Renal cortex interstitium (tissue), 11 donors: ENCODE data around the gene ATP6V0E2. TPM values are rescaled to one million over a fixed set of nuclear protein-coding genes. Genes with fewer than 3 reads are reported as not detected.

Experiments
- DNase-seq, 11 donors: peaks; one replicate each; pipeline ENCODE4 v3.0.0-alpha.2; 2013; ENCODE audit warnings: low read depth in 9 of 11, low spot score in 4 of 11; ENCODE audit errors: extremely low read depth in 1 of 11
- polyA plus RNA-seq, 3 donors: library from polyadenylated mRNA; unstranded; fragments of 120-200 nt; gene quantifications; one replicate each; pipeline ENCODE4 v1.2.1, GENCODE V29; 2013; ENCODE audit not compliant: insufficient read length in 3 of 3

The ATP6V0E2 gene
- polyA plus RNA-seq, 3 donors: 18.5 to 27.9 (median 27.2) TPM

- no peak for DNase-seq
Observed at GRCh38 chr7:149855361-149856305, 18.1 kb upstream of the ATP6V0E2 start.

- no peak for DNase-seq
Observed at GRCh38 chr7:149856583-149856982, 17.2 kb upstream of the ATP6V0E2 start.

- no peak for DNase-seq
Observed at GRCh38 chr7:149859369-149859768, 14.4 kb upstream of the ATP6V0E2 start.

DNA sequence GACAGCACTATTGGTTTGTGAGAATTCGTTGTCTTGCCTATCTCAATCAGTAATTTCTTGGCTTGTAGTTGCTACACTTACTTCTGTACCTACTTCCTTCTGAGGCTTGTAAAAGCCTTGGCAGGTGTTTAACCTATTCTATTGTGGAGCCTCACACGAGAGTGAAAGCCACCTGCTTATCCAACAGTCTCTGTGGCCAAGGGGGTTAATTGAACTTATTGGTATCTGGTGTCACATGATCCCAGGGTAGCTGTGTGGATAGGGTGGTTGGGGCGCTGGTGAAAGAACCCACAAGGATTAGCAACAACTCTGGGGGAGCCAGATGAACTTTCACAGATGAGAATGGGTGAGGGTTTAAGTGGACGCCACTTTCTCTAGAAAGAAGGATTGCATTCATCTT is 13.9 kb upstream of the ATP6V0E2 start:
- DNase-seq: no peak

DNA sequence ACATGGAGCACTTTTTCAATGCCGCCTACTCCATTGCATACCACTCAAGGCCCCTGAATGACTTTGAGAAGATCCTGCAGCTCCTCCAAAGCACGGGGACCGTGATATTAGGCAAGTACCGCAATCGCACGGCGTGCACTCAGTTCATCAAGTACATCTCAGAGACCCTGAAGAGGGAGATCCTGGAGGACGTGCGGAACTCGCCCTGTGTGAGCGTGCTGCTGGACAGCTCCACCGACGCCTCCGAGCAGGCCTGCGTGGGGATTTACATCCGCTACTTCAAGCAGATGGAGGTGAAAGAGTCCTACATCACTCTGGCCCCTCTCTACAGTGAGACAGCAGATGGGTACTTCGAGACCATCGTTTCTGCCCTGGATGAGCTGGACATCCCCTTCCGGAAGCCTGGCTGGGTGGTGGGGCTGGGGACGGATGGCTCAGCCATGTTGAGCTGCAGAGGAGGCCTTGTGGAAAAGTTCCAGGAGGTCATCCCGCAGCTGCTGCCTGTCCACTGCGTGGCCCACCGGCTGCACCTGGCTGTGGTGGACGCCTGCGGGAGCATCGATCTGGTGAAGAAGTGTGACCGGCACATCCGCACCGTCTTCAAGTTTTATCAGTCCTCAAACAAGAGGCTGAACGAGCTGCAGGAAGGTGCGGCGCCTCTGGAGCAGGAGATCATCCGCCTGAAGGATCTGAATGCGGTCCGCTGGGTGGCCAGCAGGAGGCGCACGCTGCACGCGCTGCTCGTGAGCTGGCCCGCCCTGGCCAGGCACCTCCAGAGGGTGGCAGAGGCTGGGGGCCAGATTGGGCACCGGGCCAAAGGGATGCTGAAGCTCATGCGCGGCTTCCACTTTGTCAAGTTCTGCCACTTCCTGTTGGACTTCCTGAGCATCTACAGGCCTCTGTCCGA is 12.7 kb upstream of the ATP6V0E2 start:
- DNase-seq: no peak

- no peak for DNase-seq
Observed at GRCh38 chr7:149861728-149862045, 12.1 kb upstream of the ATP6V0E2 start.

GRCh38 chr7:149862156-149862555 is 11.6 kb upstream of the ATP6V0E2 start:
- no peak for DNase-seq

- no peak for DNase-seq
Observed at GRCh38 chr7:149863500-149863899, 10.3 kb upstream of the ATP6V0E2 start.

DNA sequence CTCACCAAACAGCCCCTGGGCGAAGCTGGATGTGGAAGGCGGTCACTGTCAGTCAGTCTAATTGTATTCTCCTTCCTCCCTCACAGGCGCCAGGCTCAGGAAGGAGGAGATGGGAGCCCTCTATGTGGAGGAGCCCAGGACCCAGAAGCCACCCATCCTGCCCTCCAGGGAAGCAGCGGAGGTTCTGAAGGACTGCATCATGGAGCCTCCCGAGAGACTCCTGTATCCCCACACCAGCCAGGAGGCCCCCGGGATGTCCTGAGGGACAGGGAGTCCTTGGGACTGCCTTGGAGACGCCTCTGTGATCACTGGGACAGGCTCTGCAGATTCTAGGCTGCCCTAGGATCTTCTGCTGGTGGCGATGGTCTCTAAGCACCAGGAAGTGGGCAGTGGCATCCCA is 9.7 kb upstream of the ATP6V0E2 start:
- no peak for DNase-seq

- no peak for DNase-seq
Observed at GRCh38 chr7:149864751-149865150, 9.0 kb upstream of the ATP6V0E2 start.

DNA sequence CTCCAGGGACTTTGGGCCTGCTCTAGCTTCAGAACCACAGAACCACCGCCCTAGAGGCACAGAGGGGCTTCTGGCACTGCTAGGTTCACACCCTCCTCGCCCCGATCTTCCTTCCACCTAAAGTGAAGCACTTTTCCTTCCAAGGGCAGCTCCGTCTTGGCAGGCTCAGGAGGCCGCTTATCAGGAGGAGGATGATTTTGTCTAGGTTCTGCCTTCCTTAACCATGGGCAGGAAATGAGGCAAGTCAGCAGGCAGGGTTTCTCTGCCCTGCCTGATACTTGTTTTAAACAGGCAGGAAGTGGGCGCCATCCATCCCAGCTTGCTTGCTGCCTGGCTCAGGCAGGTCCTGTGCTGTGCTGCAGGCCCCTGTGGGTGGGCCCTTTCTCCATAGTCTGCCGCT is 8.3 kb upstream of the ATP6V0E2 start:
- no peak for DNase-seq

- DNase-seq: no peak
Observed at GRCh38 chr7:149866139-149866778, 7.5 kb upstream of the ATP6V0E2 start.

DNA sequence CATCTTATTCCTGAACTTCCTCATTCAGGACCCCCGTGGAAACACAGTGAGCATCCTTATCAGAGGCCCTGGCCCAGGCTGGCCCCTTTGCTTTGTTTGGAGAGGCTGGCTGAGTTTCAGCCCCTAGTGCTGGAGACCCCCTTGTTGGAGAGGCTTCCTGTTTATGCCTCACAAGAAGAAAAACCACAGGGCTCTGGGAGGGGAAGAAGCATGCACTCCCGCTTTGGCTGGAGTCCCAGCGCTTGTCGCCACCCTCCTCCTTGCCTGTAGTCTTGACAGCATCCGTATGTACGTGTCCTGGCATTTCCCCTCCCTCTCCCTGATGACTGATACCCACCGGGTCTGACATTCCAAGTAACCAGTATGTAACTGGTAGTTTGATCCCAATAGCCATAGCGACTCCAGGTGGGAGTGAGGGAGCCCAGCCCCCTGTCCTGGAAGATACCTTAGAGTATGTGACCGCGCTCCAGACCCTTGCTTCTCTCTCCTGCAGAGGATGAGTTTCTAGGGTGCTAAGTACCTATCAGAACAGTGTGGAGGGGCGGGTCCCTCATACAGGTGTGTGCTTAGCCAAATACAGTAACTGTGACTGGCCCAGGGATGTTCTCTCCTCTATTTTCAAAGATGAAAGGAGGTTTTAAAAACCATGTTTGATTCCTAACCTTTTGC is 6.9 kb upstream of the ATP6V0E2 start:
- peak in 3 of 11 donors; percentile 20 to 23 (median 20) for DNase-seq

DNA sequence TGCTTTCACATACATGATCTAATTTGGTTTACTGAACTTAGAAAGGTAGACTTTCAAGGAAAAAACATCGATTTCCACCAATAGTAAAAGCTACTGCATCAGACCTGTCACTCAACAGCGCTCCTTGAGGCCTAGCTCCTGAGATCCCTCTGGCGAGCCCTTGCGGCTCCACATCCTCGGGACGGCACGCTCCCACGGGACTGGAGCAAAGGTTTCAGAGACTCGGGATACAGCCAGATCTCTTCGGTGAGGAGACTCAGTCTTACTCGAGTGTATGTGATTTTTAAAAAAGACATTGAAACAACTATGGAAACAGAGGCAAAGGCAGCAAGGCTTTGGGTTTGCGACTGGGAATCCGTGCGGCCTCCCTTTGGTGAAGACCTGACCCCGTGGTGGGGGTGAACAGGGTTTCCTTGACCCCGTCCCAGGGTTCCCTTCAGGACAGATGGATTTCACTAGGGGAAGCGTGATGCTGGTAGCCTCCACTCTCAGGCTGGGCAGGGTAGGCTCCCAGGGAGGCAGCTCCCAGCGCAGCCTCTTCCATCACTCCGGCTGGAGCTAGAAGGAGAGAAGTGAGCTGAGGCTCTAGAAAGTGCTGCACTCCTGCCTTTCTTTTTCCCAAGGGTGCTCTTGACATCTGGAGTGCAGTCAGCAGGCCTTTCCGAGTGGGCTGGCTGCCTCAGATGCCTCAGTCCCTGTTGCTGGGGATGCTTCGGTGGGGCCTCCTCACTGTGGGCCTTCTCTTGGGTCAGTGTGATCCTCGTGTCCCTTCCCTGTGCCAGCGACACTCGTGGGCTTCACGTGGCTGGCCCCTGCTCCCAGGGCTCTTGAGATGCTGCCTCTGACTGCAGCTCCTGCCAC is 5.8 kb upstream of the ATP6V0E2 start:
- no peak for DNase-seq

GRCh38 chr7:149868623-149869290 is 5.0 kb upstream of the ATP6V0E2 start:
- DNase-seq: no peak

DNA sequence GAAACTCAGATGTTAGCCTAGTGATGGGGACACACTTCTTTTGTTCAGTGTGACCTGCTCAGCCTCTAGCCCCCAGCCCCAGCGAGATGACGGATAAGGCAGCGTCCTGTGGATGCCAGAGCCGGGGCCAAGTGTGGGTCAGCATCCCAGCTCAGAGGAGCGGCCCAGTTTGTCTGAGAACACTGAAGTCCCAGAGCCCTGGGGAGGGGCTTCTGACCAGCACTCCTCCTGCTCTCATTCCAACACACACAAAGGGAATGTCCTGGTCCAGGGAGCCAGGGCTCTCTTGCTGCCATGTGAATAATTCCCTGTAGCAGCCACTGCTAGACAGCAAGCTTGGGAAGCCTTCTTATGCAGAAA is 4.5 kb upstream of the ATP6V0E2 start:
- DNase-seq: no peak

- no peak for DNase-seq
Observed at GRCh38 chr7:149869867-149870266, 3.9 kb upstream of the ATP6V0E2 start.

DNA sequence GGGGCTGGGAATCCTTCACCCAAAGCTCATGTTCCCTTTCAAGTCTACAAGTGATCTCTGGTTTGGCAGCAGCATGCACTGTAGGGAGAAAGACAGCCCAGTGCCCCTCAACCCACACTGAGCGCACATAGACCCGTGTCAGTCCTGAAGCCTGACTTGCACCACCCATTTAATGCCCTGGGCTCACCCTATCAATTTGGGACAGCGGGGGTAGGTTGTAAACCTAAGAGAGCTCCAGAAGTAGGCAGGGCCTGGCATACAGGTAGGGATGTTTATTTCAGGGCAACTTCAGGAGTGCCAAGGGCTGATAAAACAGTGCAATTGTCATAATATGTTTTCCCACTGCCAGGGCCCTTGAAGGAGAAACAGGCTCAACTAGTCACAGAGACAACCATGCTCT is 3.5 kb upstream of the ATP6V0E2 start:
- DNase-seq: no peak
